ENCODE data around the gene KRTAP4-4.
"Not testable (repeated sequence)": the region's sequence is repeated elsewhere in the genome, so short reads cannot be mapped to it uniquely, and the experiment has no call there.

The KRTAP4-4 gene

DNA sequence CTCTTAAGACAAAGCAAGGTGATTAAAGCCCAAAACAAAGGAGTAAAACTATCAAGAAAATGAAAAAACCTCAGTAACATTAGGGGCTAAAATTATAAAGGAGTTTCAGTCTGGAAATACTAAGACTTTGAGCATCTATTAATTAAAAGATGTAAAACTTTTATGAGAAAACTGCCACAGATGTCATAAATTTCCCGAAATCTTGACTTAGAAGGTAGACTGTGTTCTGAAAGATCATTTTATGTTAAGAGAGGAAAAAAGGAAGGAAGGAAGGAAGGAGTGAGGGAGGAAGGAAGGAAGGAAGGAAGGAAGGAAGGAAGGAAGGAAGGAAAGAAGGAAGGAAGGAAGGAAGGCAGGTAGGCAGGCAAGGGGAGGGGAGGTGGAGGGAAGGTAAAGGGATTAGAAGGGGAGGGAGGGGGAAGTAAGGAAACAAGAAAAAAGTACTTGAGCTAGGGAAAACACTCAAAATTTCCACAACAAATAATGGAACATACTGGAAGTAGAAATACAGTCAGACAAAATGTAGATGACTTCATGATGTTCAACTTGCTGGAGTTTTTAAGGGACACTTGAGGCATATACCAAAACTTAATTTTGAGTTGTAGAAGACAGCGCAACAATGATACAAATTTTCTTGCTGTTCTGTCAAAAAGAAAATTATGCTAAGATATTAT is 12.9 kb downstream of the KRTAP4-4 start:
- no peak for DNase-seq

- no peak for DNase-seq
Observed at GRCh38 chr17:41145261-41145660, 15.3 kb downstream of the KRTAP4-4 start.

DNA sequence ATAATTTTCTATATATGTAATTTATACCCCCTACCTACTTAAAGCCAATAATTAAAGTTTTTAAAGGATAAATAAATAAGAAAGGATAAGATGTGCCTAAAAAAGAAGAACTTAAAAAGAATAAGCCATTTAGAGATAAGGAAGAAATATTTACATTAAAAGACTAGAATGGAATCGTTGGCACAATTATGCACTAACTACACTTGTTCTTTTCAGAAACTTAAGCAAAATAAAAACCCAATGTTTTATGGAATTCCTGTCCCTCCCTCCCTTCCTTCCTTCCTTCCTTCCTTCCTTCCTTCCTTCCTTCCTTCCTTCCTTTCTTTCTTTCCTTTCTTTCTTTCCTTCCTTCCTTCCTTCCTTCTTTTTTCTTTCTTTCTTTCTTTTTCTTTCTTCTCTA is 15.7 kb downstream of the KRTAP4-4 start:
- DNase-seq: no peak

DNA sequence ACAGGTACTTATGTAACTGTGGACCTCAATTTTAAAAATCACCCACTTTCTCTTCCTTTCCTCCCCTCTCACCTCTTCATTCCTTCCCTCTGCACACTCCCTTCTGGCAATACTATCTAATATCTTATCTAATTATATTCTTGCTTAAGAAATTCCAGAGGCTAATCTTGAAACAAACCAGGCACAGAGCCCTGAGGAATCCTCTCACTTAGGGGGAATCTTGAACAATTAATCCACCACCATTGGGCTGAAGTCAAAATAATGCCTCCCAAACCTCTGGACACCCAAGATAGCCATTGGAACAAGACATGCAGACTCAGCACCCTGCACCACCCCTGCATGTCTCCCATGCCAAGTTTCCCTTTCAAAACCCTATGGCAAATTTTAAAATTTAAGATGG is 19.2 kb downstream of the KRTAP4-4 start:
- DNase-seq: no peak

GRCh38 chr17:41140360-41141131 is 20.0 kb downstream of the KRTAP4-4 start, which contains the start of gene KRTAP4-6:
Gene KRTAP4-6 (minus strand): TSS chr17:41140544. CDS start chr17:41140487, 57 bp downstream.
- DNase-seq: no peak

DNA sequence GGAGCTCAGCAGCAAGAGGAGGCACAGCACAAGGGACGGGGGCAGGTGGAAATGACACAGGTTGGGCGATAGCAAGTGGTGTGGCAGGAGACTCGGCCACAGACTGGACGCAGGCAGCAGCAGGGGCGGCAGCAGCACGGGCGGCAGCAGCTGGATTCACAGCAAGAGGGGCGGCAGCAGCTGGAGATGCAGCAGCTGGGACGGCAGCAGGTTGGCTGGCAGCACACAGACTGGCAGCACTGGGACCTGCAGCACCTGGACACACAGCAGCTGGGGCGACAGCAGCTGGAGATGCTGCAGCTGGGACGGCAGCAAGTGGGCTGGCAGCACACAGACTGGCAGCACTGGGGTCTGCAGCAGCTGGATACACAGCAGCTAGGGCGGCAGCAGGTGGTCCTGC is 20.7 kb downstream of the KRTAP4-4 start:
- DNase-seq: not testable (repeated sequence)

GRCh38 chr17:41133880-41134735 is 26.4 kb downstream of the KRTAP4-4 start:
- DNase-seq: no peak

GRCh38 chr17:41131979-41132378 is 28.6 kb downstream of the KRTAP4-4 start:
- no peak for DNase-seq

- no peak for DNase-seq
Observed at GRCh38 chr17:41127371-41127770, 33.2 kb downstream of the KRTAP4-4 start.

DNA sequence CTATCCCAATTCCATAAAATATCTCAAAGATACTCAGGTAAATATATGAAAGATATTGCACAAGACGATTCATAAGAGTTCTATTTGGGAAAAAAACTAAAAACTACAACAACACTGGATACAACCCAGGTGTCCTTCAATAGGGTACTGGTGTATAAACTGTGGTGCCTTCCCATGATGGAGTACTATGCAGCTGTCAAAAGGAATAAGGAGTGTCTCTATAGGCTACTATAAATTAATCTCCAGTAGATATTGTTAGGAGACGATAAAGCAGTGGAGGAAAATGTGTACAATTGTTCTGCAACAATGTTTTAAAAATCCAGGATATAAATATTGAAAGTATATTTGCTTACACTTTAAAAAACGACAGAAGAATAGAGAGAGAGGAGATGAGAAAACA is 34.1 kb downstream of the KRTAP4-4 start:
- no peak for DNase-seq

DNA sequence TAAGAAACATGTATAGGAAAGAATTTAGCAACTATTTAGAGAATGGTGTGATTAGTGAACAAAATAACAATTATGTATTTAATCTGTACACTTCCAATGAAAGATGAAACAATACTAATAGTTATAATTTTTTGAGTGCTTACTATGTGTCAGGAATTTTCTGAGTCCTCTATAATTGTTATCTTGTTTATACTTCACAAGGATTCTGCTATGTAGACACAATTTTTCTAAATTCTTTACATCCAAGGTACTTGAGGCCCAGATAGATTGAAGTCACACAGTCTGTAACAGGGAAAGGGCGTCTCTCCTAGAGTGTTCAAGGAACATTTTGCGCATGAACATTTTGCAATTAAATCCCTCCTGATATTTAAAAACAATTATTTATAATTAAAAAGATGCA is 35.5 kb downstream of the KRTAP4-4 start:
- no peak for DNase-seq

DNA sequence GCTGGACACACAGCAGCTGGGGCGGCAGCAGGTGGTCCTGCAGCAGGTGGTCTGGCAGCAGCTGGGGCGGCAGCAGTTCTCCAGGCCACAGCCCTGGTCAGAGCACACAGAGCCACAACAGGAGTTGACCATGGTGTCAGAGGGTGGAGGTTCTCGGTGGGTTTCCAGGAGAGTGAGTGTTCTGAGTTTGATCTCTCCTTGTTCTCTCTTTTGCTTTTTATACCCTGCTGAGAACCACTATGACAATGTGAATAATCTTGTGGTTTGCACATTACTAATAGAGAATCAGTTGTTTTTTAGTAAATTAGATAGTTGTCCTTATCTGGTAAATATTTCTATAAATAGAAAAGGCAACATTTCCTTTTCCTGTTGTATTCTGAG is 36.6 kb downstream of the KRTAP4-4 start, which contains the start of gene KRTAP4-12:
TSS of gene KRTAP4-12 (minus strand) at position 192 of the 381 bp plus-strand sequence. CDS start at position 132, 60 bp downstream.
- not testable (repeated sequence) for DNase-seq

DNA sequence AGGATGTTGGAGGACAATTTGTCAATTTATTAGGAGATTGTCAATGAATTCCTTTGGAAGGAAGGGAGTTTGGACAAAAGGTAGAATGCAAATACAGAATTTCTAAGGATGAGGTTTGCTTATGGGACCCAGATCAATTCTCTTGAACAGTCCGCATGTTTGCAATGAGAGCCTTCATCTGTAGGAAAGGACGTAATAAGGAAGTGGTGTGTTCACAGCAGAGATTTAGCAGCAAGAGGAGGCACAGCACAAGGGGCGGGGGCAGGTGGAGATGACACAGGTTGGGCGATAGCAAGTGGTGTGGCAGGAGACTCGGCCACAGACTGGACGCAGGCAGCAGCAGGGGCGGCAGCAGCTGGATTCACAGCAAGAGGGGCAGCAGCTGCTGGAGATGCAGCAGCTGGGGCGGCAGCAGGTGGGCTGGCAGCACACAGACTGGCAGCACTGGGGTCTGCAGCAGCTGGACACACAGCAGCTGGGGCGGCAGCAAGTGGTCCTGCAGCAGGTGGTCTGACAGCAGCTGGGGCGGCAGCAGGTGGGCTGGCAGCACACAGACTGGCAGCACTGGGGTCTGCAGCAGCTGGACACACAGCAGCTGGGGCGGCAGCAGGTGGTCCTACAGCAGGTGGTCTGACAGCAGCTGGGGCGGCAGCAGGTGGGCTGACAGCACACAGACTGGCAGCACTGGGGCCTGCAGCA is 37.1 kb downstream of the KRTAP4-4 start:
- DNase-seq: not testable (repeated sequence)

- DNase-seq: no peak
Observed at GRCh38 chr17:41121742-41122141, 38.8 kb downstream of the KRTAP4-4 start.

DNA sequence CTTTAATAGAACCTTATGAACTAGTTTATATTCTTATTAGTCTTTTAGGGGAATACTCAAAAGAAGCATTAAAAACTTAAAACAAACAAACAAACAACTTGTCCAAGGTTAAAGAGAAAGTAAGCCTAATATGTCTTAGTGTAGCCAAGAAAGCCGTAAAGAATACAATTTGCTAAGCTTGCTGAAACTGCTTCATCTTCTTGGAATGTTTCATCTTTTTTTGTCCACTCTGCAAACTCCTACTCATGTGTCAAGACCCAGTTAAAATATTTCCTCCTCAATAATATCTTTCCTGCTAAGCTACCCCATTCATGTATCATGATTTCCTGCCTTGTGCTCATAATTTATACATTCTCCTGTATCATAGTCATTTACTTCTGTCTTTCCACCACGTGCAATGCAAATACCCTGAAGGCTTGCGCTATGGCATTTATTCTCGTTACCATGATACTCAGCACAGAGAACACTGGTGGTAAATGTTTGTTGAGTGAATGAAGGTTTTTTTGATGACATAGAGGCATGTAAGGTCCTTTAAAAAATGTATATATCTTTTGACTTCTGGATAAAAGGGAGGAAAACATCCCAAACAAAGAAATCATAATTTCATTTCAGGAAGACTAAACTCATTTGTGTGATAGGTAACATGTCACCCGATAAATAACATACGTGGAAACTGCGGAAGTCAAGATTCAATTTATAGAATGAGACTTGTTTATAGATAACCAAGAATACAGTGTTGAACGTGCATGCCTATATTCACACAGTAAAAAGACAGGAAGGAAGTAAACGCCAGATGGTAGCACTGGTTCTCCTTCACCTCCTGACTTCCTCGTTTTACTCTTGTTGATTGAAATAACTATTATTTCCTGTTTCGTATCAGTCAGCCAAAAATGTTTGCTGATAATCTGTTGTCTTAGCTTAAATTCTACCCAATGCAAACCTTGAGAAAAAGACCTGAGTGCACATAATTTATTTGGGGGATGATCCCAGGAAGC is 40.6 kb downstream of the KRTAP4-4 start:
- DNase-seq: not testable (repeated sequence)

DNA sequence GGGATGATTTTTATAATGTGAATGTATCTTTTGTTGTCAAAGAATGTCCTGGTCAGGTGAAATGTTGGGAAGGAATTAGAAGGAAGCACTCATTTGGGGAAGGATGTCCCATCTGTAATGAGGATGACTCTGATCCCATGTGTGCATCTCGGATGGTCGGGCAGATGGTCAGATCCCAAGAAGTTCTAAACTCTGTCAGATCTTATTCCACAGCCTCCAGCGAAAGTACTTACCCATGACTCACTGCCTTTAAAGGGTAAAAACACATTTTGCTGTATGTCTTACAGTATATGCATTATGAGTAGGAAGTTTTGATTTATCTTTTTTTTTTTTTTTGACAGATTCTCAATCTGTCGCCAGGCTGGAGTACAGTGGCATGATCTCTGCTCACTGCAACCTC is 41.8 kb downstream of the KRTAP4-4 start:
- no peak for DNase-seq

- DNase-seq: not testable (repeated sequence)
Observed at GRCh38 chr17:41117846-41118386, 42.6 kb downstream of the KRTAP4-4 start, which contains the start of gene KRTAP4-11. Gene KRTAP4-11 (minus strand): TSS chr17:41118373. CDS start chr17:41118315, 58 bp downstream.

DNA sequence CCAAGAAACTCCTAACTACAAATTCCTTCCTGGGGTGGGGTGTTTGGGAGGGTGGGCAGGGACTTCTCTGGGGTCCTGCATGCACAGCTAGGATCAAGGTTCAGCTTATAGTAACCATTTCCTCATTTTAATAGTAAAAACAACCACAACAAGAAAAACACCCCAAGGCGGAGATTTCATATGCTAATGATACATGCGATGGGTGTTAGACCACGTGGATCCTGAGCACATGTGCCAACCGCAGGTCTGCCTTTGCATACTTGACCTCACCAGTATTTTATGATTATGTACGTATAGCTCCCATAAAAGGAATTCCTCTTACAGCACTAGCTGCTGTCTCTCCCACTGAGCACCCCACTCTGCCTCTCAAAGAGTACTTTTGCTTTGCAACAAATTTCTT is 44.3 kb downstream of the KRTAP4-4 start:
- no peak for DNase-seq

- DNase-seq: no peak
Observed at GRCh38 chr17:41111151-41111885, 49.2 kb downstream of the KRTAP4-4 start.

All from DMS79 treated with DMSO at 0.1 percent for 48 hours (cell line).